GM23248 (cell line): Measurements from ENCODE around the gene TIFAB.

ENCODE experiments used
- EZH2 ChIP-seq: fragments of 200-600 bp; sonication (generic); IDR thresholded peaks from 2 replicates; pipeline ENCODE4 v1.6.1; 2018; ENCODE audit warnings: antibody characterized with exemption, mild to moderate bottlenecking; ENCODE audit not compliant: insufficient read depth, poor library complexity, severe bottlenecking
- EZH2phosphoT487 ChIP-seq: fragments of 200-600 bp; sonication (generic); IDR thresholded peaks from 2 replicates; pipeline ENCODE4 v1.6.1; 2018; ENCODE audit warnings: antibody characterized with exemption, moderate library complexity, mild to moderate bottlenecking, low read depth; ENCODE audit not compliant: insufficient read depth

DNA sequence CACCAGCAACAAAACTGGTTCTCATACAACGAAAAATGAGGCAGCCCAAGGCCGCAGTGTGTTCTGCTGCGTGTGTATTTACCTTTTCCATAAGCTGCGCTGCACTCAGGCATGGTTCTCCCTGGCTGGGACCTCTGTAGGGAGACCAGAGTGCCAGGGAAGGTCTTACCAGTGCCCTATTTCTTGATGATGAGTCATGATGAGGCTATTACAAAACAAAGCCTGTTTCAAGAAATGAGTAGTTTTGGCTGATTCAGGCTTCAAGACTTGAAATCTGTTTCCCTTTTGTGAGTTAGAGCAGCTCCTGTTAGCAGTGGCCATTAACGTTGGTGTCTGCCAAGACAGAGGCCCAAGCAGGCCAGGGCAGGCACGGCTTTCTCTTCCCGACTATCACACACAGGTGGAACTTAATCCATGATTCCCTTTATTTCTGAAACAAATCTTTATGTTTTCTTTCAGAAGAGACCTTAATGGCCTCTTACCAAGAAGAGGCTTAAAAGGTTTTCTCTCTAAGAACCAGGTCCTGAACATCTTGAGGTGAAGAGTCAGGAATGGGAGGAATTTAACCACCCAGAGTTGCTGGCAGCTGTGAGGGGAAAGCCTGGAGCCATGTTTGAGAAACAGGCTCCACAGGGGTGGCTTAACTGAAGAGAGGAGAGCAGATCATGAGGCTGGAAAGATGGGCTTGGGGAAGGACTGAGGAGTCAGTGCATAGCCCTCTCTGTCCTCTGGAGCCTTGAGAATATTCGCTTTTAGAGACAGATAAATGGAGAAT, 41.4 kb upstream of the TIFAB start:
- TF ChIP-seq EZH2 (no peak), EZH2phosphoT487 (no peak)
